HL-60 (cell line): ENCODE measurements around the gene ODC1.

ENCODE experiments used
- DNase-seq, 2 experiments: peaks; one replicate each; pipeline ENCODE4 v3.0.0-alpha.2; 2010 to 2020; ENCODE audit warnings: low read depth in 1 of 2, low spot score in 1 of 2
- H3K27ac ChIP-seq: fragments of 250-450 bp; sonication (Bioruptor Pico); replicated peaks from 2 replicates; pipeline ENCODE4 v1.5.1; 2020; ENCODE audit warnings: mild to moderate bottlenecking, moderate library complexity
- H3K27me3 ChIP-seq: fragments of 250-450 bp; sonication (Bioruptor Pico); 2 replicates; pipeline ENCODE4 v1.5.1; 2021; ENCODE audit warnings: mild to moderate bottlenecking, moderate library complexity; ENCODE audit not compliant: insufficient read depth, poor library complexity, severe bottlenecking
- H3K4me3 ChIP-seq: replicated peaks from 2 replicates; pipeline ENCODE4 v1.5.1; 2011; ENCODE audit warnings: mild to moderate bottlenecking, control low read depth, low read length; ENCODE audit not compliant: insufficient read depth
- CTCF ChIP-seq: IDR thresholded peaks from one replicate; pipeline ENCODE4 v1.5.1; 2011; ENCODE audit warnings: low read length, control low read depth, inconsistent platforms; ENCODE audit not compliant: insufficient read depth
- GABPA ChIP-seq: IDR thresholded peaks from 2 replicates; pipeline ENCODE4 v1.6.1; 2012; ENCODE audit warnings: low read depth
- POLR2AphosphoS5 ChIP-seq: IDR thresholded peaks from 2 replicates; pipeline ENCODE4 v1.6.1; 2012; ENCODE audit warnings: low read depth
- SPI1 ChIP-seq: IDR thresholded peaks from 2 replicates; pipeline ENCODE4 v1.6.1; 2012; ENCODE audit warnings: low read depth, mild to moderate bottlenecking, borderline replicate concordance
- TF ChIP-seq, protein P1 (sequence below): IDR thresholded peaks from 2 replicates; pipeline ENCODE4 v1.6.1; 2012; ENCODE audit warnings: low read depth; ENCODE audit not compliant: insufficient replicate concordance

ODC1 gene

GRCh38 chr2:10402062-10402585 is 46.0 kb downstream of the ODC1 start:
- H3K4me3 ChIP-seq = no peak overlapping the region
- H3K27me3 ChIP-seq = no peaks in the 10 kb centered on the region
- no peak for DNase-seq
- H3K27ac ChIP-seq = no peak overlapping the region
- no peak for TF ChIP-seq SPI1
- TF ChIP-seq, protein P1, sequence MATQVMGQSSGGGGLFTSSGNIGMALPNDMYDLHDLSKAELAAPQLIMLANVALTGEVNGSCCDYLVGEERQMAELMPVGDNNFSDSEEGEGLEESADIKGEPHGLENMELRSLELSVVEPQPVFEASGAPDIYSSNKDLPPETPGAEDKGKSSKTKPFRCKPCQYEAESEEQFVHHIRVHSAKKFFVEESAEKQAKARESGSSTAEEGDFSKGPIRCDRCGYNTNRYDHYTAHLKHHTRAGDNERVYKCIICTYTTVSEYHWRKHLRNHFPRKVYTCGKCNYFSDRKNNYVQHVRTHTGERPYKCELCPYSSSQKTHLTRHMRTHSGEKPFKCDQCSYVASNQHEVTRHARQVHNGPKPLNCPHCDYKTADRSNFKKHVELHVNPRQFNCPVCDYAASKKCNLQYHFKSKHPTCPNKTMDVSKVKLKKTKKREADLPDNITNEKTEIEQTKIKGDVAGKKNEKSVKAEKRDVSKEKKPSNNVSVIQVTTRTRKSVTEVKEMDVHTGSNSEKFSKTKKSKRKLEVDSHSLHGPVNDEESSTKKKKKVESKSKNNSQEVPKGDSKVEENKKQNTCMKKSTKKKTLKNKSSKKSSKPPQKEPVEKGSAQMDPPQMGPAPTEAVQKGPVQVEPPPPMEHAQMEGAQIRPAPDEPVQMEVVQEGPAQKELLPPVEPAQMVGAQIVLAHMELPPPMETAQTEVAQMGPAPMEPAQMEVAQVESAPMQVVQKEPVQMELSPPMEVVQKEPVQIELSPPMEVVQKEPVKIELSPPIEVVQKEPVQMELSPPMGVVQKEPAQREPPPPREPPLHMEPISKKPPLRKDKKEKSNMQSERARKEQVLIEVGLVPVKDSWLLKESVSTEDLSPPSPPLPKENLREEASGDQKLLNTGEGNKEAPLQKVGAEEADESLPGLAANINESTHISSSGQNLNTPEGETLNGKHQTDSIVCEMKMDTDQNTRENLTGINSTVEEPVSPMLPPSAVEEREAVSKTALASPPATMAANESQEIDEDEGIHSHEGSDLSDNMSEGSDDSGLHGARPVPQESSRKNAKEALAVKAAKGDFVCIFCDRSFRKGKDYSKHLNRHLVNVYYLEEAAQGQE = no peak

GRCh38 chr2:10400978-10401951 is 46.9 kb downstream of the ODC1 start:
- TF ChIP-seq GABPA (no peak), POLR2AphosphoS5 (no peak), CTCF (no peak), SPI1 (no peak)
- TF ChIP-seq, protein P1 = no peak
- no peaks in the 10 kb centered on the region for H3K27me3 ChIP-seq
- no peak overlapping the region for H3K4me3 ChIP-seq
- DNase-seq = no peak
- H3K27ac ChIP-seq = no peak overlapping the region

DNA sequence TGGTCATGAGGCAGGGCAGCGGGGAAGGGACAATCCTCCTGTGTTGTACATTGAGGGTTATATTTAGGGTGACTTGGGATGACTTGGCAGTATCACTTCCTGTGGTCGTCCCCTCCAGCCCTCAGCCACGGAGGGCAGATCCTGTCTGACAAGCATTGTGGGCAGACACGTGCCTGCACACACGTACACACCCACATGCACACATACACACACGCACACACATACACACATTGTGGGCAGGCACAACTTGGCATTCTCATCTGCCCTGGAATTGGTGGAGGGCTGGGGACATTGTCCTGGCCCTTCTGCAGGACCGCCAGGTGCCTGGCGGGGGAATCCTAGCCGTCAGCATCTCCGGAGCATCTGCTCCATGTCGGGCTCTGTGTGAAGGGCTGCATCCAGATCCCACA is 47.6 kb downstream of the ODC1 start:
- no peaks in the 10 kb centered on the region for H3K27me3 ChIP-seq
- 0 out of 2 replicates have a peak overlapping the region, but pooled peaks have one; percentile 14 for H3K27ac ChIP-seq
- TF ChIP-seq SPI1 (peak; percentile 18; the same call in 1 of the 2 replicates), POLR2AphosphoS5 (peak; percentile 61; the same call in 1 of the 2 replicates), CTCF (no peak), GABPA (no peak)
- TF ChIP-seq, protein P1 = no peak
- H3K4me3 ChIP-seq = no peak overlapping the region
- DNase-seq = peak; percentile 65 to 93
